A673 (cell line): ENCODE results near the gene IQCE. TPM values are rescaled to one million over a fixed set of nuclear protein-coding genes. Genes with fewer than 3 reads are reported as not detected.

ENCODE experiments used
- BruUV-seq: library from RNA; stranded (reverse); fragments of 400-500 nt; replicated peaks from 2 replicates; lab custom pipeline; 2021; lab: Mats Ljungman, UMichigan
- CTCF ChIA-PET: fragments of 300-600 bp; sonication (Branson Sonifier 250); formaldehyde crosslinking; loops from one replicate; lab custom pipeline; 2022; ENCODE audit warnings: antibody characterized with exemption; lab: Charles Lee
- POLR2A ChIA-PET: fragments of 300-600 bp; sonication (Branson Sonifier 250); formaldehyde crosslinking; loops from one replicate; lab custom pipeline; 2022; ENCODE audit warnings: antibody characterized with exemption; ENCODE audit not compliant: low non-redundant PET; lab: Charles Lee
- DNase-seq: peaks from one replicate; pipeline ENCODE4 v3.0.0-alpha.2; 2015; ENCODE audit warnings: low spot score
- H3K27ac ChIP-seq: fragments of 200-600 bp; sonication (generic); 2 replicates; pipeline ENCODE4 v1.5.1; 2016; ENCODE audit warnings: mixed run types, low read depth, mild to moderate bottlenecking, mixed read lengths, antibody characterized with exemption, low read length; ENCODE audit not compliant: poor library complexity, severe bottlenecking
- H3K27me3 ChIP-seq: fragments of 200-600 bp; sonication (generic); replicated peaks from 2 replicates; pipeline ENCODE4 v1.6.1; 2017; ENCODE audit warnings: mixed run types, low read depth, mild to moderate bottlenecking, mixed read lengths, antibody characterized with exemption, low read length; ENCODE audit not compliant: insufficient read depth, poor library complexity
- H3K36me3 ChIP-seq: fragments of 200-600 bp; sonication (generic); 2 replicates; pipeline ENCODE4 v1.6.1; 2016; ENCODE audit warnings: mixed run types, mild to moderate bottlenecking, mixed read lengths, antibody characterized with exemption, low read length; ENCODE audit not compliant: insufficient read depth, poor library complexity, severe bottlenecking
- H3K4me1 ChIP-seq: fragments of 200-600 bp; sonication (generic); 2 replicates; pipeline ENCODE4 v1.6.1; 2017; ENCODE audit warnings: mixed run types, mild to moderate bottlenecking, mixed read lengths, antibody characterized with exemption, low read length; ENCODE audit not compliant: insufficient read depth, poor library complexity, severe bottlenecking
- H3K4me3 ChIP-seq: fragments of 200-600 bp; sonication (generic); 2 replicates; pipeline ENCODE4 v1.5.1; 2016; ENCODE audit warnings: low read depth, mixed run types, mild to moderate bottlenecking, mixed read lengths, low read length; ENCODE audit not compliant: poor library complexity, severe bottlenecking
- H3K9me3 ChIP-seq: fragments of 200-600 bp; sonication (generic); 2 replicates; pipeline ENCODE4 v1.6.1; 2016; ENCODE audit warnings: mixed run types, low read depth, mild to moderate bottlenecking, mixed read lengths, antibody characterized with exemption, low read length; ENCODE audit not compliant: poor library complexity, severe bottlenecking
- EZH2 ChIP-seq: fragments of 200-600 bp; sonication (generic); IDR thresholded peaks from 2 replicates; pipeline ENCODE4 v1.6.1; 2017; ENCODE audit warnings: borderline replicate concordance, low read depth, mild to moderate bottlenecking, mixed read lengths, antibody characterized with exemption, low read length; ENCODE audit not compliant: poor library complexity, severe bottlenecking
- intact Hi-C: fragments of 100-400 bp; cut with micrococcal nuclease; formaldehyde crosslinking; loops from one replicate; pipeline ENCODE4 v1.10.0; 2022; ENCODE audit not compliant: unreplicated experiment
- microRNA-seq: library from miRNA; unstranded; fragments of <30 nt; microRNA quantifications from one replicate; pipeline ENCODE4 v1.2.0, GENCODE V29; 2021
- total RNA-seq: library from RNA; stranded (reverse); gene quantifications from 2 replicates; pipeline ENCODE4 v1.2.3, GENCODE V29; 2021
- TF ChIP-seq, protein P1 (sequence below): fragments of 300-800, 200-600 bp; sonication (generic); conservative IDR thresholded peaks from 2 replicates; pipeline ENCODE4 v1.5.1; 2017; ENCODE audit warnings: low read depth, mild to moderate bottlenecking, antibody characterized with exemption, low read length, moderate library complexity, mixed read lengths

IQCE gene
- total RNA-seq, 1 experiment from 2014 or later = 35.4 TPM

DNA sequence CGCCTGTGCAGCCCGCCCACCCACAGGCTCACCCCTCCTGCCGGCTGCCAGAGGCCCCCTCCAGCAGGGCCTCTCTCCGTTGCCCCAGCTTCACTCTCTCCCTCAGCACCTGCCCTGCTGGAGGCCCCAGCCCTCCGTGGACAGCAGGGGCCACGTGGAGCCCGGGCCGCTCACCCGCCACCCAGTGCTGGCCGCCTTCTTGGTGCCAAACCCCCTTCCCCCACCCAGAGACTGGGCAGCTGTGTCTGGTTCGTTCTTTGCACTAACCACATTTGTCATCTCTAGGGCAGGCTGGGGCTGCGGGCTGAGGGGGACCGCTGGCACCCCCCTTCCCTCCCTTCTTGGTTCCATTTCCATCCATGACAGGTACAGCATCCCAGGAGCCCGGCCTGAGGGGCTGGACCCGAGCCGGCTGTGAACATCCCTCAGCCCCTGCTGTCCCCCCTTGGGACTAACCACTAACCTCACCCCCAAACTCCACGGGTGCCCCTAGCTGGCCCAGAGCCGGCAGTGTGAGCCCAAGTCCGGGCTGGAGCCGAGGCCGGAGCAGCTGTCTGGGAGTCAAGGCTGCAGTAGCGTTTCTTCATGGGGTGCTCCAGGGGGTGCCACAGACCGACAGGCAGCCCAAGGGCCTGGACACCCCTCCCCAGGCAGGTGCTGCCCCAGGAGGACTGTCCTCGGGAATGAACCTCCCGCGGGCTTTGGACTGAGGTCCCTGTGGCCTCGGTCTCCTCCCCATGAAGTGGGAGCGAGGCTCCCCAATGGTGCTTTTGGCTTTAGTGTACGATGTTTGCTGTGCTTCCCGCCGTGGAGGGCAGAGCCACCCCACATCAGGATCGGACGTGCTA is 103.7 kb downstream of the IQCE start:
- Histone ChIP-seq H3K36me3 (peaks cover 28% of the 10 kb centered on the region), H3K27ac (no peak overlapping the region), H3K4me1 (no peaks in the 10 kb centered on the region), H3K4me3 (no peak overlapping the region), H3K27me3 (no peaks in the 10 kb centered on the region), H3K9me3 (no peaks in the 10 kb centered on the region)
- ChIA-PET CTCF (no interaction called here), POLR2A (no interaction called here)
- DNase-seq = no peak
- TF ChIP-seq, protein P1, sequence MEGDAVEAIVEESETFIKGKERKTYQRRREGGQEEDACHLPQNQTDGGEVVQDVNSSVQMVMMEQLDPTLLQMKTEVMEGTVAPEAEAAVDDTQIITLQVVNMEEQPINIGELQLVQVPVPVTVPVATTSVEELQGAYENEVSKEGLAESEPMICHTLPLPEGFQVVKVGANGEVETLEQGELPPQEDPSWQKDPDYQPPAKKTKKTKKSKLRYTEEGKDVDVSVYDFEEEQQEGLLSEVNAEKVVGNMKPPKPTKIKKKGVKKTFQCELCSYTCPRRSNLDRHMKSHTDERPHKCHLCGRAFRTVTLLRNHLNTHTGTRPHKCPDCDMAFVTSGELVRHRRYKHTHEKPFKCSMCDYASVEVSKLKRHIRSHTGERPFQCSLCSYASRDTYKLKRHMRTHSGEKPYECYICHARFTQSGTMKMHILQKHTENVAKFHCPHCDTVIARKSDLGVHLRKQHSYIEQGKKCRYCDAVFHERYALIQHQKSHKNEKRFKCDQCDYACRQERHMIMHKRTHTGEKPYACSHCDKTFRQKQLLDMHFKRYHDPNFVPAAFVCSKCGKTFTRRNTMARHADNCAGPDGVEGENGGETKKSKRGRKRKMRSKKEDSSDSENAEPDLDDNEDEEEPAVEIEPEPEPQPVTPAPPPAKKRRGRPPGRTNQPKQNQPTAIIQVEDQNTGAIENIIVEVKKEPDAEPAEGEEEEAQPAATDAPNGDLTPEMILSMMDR = no peak
- no peak for TF ChIP-seq EZH2
- intact Hi-C loops = no loop called here
- BruUV-seq = no TSS peak

DNA sequence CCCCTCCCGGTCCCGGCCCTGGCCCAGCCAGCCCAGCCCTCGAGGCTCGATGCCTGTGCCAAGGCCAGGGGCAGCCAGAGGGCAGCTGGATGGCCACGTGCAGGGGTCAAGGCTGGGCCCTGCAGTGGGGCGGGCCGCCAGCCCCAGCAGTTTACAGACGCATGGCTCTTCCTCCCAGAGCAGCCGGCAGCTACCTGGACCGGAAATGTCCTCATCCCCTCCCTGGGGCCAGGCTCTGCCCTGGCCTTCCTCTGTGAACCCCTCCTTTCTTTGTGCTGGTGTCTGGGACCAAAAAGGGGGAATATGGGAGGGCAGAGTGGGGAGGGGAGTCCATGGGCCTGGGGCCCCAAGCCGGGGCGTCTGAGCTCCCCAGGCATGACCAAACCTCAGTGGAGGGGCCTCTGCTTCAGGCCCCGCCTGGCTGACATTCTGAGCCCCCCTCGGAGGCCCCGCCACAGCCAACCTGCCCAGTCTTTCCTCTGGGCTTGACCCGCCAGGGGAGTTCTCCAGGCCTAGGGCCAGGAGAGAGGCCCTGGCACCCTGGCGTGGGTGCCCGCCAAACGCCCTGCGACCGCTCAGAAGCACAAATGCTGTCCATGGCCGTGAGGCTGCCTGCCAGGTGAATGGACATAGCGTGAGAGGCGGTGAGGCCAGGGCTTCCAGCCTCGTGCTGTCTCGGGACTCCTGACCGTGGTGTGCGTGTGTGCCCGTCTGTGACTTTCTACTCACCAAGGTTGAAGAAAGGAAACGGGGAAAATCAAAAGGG is 104.5 kb downstream of the IQCE start:
- no peak for DNase-seq
- CTCF ChIA-PET = no interaction called here
- BruUV-seq = no TSS peak
- Histone ChIP-seq H3K27me3 (no peaks in the 10 kb centered on the region), H3K27ac (no peak overlapping the region), H3K4me1 (no peaks in the 10 kb centered on the region), H3K4me3 (no peak overlapping the region), H3K36me3 (peaks cover 20% of the 10 kb centered on the region), H3K9me3 (no peaks in the 10 kb centered on the region)
- POLR2A ChIA-PET = no interaction called here
- intact Hi-C loops = no loop called here
- TF ChIP-seq, protein P1 = no peak
- no peak for TF ChIP-seq EZH2

DNA sequence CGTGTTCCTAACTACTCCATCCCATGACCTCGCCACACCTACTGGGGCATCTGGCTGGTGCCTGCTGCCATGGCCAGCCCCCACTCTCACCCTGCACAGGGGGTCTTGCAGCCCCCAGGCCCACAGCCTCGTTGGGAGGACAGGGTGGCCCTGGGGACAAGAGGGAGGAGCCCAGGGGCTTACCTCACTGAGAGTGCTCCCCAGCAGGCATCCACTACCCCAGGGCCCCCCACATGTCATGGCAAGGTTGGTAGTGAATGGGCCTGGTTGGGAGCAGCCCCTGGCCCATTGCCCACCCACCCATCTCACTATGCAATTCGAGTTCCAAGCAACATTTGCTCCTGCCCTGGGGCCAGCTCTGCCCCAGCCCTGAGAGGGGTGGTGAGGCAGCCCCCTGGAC is 105.2 kb downstream of the IQCE start:
- BruUV-seq = TSS peak; percentile 57
- no peaks in the 10 kb centered on the region for H3K27me3 ChIP-seq
- H3K4me3 ChIP-seq = no peak overlapping the region
- intact Hi-C loops = no loop called here
- H3K36me3 ChIP-seq = peaks cover 18% of the 10 kb centered on the region
- no peak overlapping the region for H3K27ac ChIP-seq
- TF ChIP-seq, protein P1 = no peak
- no peak for TF ChIP-seq EZH2
- ChIA-PET CTCF (no interaction called here), POLR2A (no interaction called here)
- no peaks in the 10 kb centered on the region for H3K4me1 ChIP-seq
- no peaks in the 10 kb centered on the region for H3K9me3 ChIP-seq
- no peak for DNase-seq

Small RNAs within 50 kb of the gene (microRNA-seq; reads per million reads assigned to microRNA genes)
- gene MIR4648 = 0.81 reads per million

Other genes with a start within 250 kb of the IQCE start
- gene SNX8, start 244.5 kb upstream of the IQCE start, total RNA-seq = 42.9 and 52.1 TPM in 2 replicates
- gene EIF3B, start 204.2 kb upstream of the IQCE start, total RNA-seq = 356 and 364 TPM in 2 replicates
- 19.7 and 21.8 TPM in 2 replicates for gene CHST12, start 155.4 kb upstream of the IQCE start, total RNA-seq
- gene GRIFIN, start 82.6 kb upstream of the IQCE start, total RNA-seq = not detected in 2 replicates
- 8.7 and 11.7 TPM in 2 replicates for gene LFNG, start 39.2 kb upstream of the IQCE start, total RNA-seq
- gene BRAT1, start 3.5 kb upstream of the IQCE start, total RNA-seq = 47.9 and 48.8 TPM in 2 replicates
- gene TTYH3, start 73.0 kb downstream of the IQCE start, total RNA-seq = 248 and 256 TPM in 2 replicates
- gene AMZ1, start 129.2 kb downstream of the IQCE start, total RNA-seq = not detected in 2 replicates